Kidney (tissue), 14 donors: ENCODE results near the gene ENOX1. TPM values are rescaled to one million over a fixed set of nuclear protein-coding genes. Genes with fewer than 3 reads are reported as not detected.

Source experiments
- DNase-seq, 5 donors: peaks; one replicate each; pipeline ENCODE4 v3.0.0-alpha.2; 2013 to 2020
- FAIRE-seq: peaks from 2 replicates; lab custom pipeline; 2012; peaks lifted over from hg19 to GRCh38; lab: Jason Lieb, UNC
- H3K27ac ChIP-seq, 2 donors: one replicate each; pipeline ENCODE4 v1.7.0; 2013; ENCODE audit warnings: low read depth in 2 of 2, low read length in 2 of 2, inconsistent platforms in 1 of 2
- H3K27me3 ChIP-seq: one replicate; pipeline ENCODE4 v1.7.1; 2013; ENCODE audit warnings: low read length, inconsistent platforms; ENCODE audit not compliant: control insufficient read depth, insufficient read depth
- H3K36me3 ChIP-seq, 3 donors: one replicate each; pipeline versions ENCODE4 v1.7.0 to v1.7.1; 2013; ENCODE audit warnings: low read length in 3 of 3, control low read depth in 1 of 3, inconsistent platforms in 1 of 3; ENCODE audit not compliant: insufficient read depth in 3 of 3, control insufficient read depth in 2 of 3
- H3K4me1 ChIP-seq, 3 donors: one replicate each; pipeline versions ENCODE4 v1.7.0 to v1.7.1; 2013; ENCODE audit warnings: low read length in 3 of 3, inconsistent platforms in 1 of 3, low read depth in 1 of 3; ENCODE audit not compliant: control insufficient read depth in 2 of 3, insufficient read depth in 2 of 3
- H3K4me3 ChIP-seq, 3 donors: one replicate each; pipeline versions ENCODE4 v1.7.0 to v1.8.1; 2013; ENCODE audit warnings: low read length in 3 of 3, control low read depth in 1 of 3, inconsistent platforms in 1 of 3
- H3K9ac ChIP-seq, 3 donors: one replicate each; pipeline versions ENCODE4 v1.7.0 to v1.7.1; 2013; ENCODE audit warnings: low read length in 3 of 3, control low read depth in 1 of 3, inconsistent platforms in 1 of 3
- H3K9me3 ChIP-seq, 3 donors: one replicate each; pipeline versions ENCODE4 v1.7.0 to v1.7.1; 2013; ENCODE audit warnings: low read length in 3 of 3, control low read depth in 1 of 3, inconsistent platforms in 1 of 3; ENCODE audit not compliant: control insufficient read depth in 2 of 3, insufficient read depth in 1 of 3
- CTCF ChIP-seq: IDR thresholded peaks from 3 replicates; pipeline ENCODE4 v1.5.1; 2012; ENCODE audit warnings: mild to moderate bottlenecking, moderate library complexity, borderline replicate concordance; ENCODE audit not compliant: insufficient read depth; ENCODE audit errors: extremely low read depth
- intact Hi-C: fragments of 100-400 bp; cut with DNase I; formaldehyde crosslinking; loops from one replicate; pipeline ENCODE4 v1.11.1; 2022
- polyA plus RNA-seq: library from polyadenylated mRNA; stranded (reverse); fragments of 350-450 nt; fragmentation: Illumina TruSeq; extraction: RNeasy Lipid Tissue Mini Kit (QIAGEN cat#74804); gene quantifications from one replicate; pipeline ENCODE4 v1.2.3, GENCODE V29; 2014; ENCODE audit warnings: low read depth, low replicate concordance; ENCODE audit not compliant: insufficient read depth
- total RNA-seq: library from RNA; stranded (reverse); fragmentation: NEBNext Ultra II Directional; extraction: Animal tissue kit (Norgen Biotek cat#: 25700); gene quantifications from one replicate; pipeline ENCODE4 v1.2.1, GENCODE V29; 2021
- donor health status: control.
- donor health status: control.
- donor health status: control.
- donor health status: control.
- donor health status: control.
- donor health status: DM: yes; HTN: yes; CAD: no.
- donor health status: Normal renal cell carcinoma (clear cell type).

Gene ENOX1
- total and polyA plus RNA-seq, 2 donors from 2014 or later = 4.9 to 6.8 TPM

- Histone ChIP-seq H3K27me3 (no peaks in the 10 kb centered on the region), H3K36me3 (no peaks in the 10 kb centered on the region), H3K4me1 (no peaks in the 10 kb centered on the region), H3K9me3 (no peaks in the 10 kb centered on the region), H3K4me3 (no peak overlapping the region), H3K9ac (no peak overlapping the region), H3K27ac (no peak overlapping the region)
- DNase-seq (peak in 1 of 5 donors; percentile 34), FAIRE-seq (no peak)
- intact Hi-C loops = no loop called here
- no peak for TF ChIP-seq CTCF
Observed at GRCh38 chr13:43484432-43485225, 302.1 kb downstream of the ENOX1 start.

- intact Hi-C loops = no loop called here
- FAIRE-seq = no peak
- DNase-seq = no peak
- H3K9me3 ChIP-seq = no peaks in the 10 kb centered on the region
- no peaks in the 10 kb centered on the region for H3K36me3 ChIP-seq
- H3K4me1 ChIP-seq = no peaks in the 10 kb centered on the region
- no peak for TF ChIP-seq CTCF
- no peak overlapping the region for H3K4me3 ChIP-seq
- H3K27ac ChIP-seq = no peak overlapping the region
- H3K9ac ChIP-seq = no peak overlapping the region
- H3K27me3 ChIP-seq = no peaks in the 10 kb centered on the region
Observed at GRCh38 chr13:43483930-43484329, 302.8 kb downstream of the ENOX1 start.

- no peaks in the 10 kb centered on the region for H3K9me3 ChIP-seq
- intact Hi-C loops = no loop called here
- no peak overlapping the region for H3K9ac ChIP-seq
- H3K27me3 ChIP-seq = no peaks in the 10 kb centered on the region
- H3K4me3 ChIP-seq = no peak overlapping the region
- H3K27ac ChIP-seq = no peak overlapping the region
- H3K4me1 ChIP-seq = no peaks in the 10 kb centered on the region
- FAIRE-seq = no peak
- no peak for TF ChIP-seq CTCF
- no peaks in the 10 kb centered on the region for H3K36me3 ChIP-seq
- no peak for DNase-seq
Observed at GRCh38 chr13:43482641-43483040, 304.1 kb downstream of the ENOX1 start.

- FAIRE-seq = no peak
- Histone ChIP-seq H3K36me3 (no peaks in the 10 kb centered on the region), H3K27me3 (no peaks in the 10 kb centered on the region), H3K9me3 (no peaks in the 10 kb centered on the region), H3K4me1 (no peaks in the 10 kb centered on the region), H3K4me3 (no peak overlapping the region), H3K9ac (no peak overlapping the region), H3K27ac (no peak overlapping the region)
- DNase-seq = no peak
- no peak for TF ChIP-seq CTCF
- intact Hi-C loops = no loop called here
Observed at GRCh38 chr13:43482026-43482425, 304.7 kb downstream of the ENOX1 start.
